ENCODE results near the gene SPEM3.
A peak's percentile ranks its signal among the peaks of the same experiment; 100 is the strongest.

The SPEM3 gene

DNA sequence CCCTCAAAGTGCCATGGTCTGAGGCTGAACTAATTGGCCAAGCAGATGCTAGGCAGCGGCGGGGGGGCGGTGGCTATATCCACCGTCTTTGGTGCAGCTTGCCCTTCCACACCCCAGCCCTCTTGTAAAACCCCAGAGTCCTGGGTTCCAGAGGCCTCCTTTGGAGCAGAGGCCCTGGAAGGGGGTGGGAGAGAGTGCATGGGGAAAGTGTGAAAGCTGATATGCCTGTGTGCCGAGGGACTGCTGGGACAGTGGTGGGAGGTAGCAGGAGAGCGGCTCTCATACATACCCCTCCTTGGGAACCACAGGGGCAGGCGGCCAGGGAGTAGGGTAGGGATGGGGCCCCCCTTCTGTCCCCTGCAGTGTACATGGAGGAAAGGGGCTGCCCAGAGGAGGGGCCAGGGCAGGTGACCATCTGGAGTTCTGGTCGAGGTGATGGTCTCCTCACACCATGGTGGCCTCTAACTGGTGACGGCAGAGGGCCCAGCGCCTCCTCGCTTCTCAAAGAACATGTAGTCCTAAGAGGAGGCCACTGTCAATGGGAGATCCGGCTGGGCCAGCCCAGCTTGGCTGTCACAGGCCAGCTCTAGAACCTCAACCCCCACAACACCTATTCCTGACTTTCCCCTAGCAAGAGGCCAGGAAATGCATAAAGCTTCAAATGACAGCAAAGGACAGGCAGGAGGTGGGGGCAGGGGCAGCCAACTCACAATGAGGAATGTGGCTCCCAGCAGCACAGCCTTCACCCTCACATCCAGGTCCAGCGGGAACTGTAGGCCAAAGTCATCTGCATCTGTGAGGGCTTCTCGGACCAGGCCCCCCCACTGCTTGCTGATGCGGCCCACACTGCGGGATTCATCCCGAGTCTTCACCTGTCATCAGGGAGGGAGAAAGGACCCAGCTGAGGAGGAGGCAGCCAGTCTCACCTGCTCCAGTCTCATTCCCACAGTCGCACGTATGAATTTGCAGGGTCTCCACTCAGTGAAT, 38.4 kb upstream of the SPEM3 start:
- Histone ChIP-seq H3K27ac (no peak overlapping the region), H3K4me2 (no peak overlapping the region), H3K36me3 (peaks cover 52% of the 10 kb centered on the region), H3K9me3 (no peaks in the 10 kb centered on the region), H4K20me1 (peaks cover 17% of the 10 kb centered on the region; the same call in 1 of the 2 replicates), H3K4me3 (no peak overlapping the region), H3K9ac (no peak overlapping the region), H3K4me1 (peaks cover 34% of the 10 kb centered on the region), H3K27me3 (no peaks in the 10 kb centered on the region)
- no peak for TF ChIP-seq Cebpa-rat (IDR thresholded peaks at IDR 0.05)

DNA sequence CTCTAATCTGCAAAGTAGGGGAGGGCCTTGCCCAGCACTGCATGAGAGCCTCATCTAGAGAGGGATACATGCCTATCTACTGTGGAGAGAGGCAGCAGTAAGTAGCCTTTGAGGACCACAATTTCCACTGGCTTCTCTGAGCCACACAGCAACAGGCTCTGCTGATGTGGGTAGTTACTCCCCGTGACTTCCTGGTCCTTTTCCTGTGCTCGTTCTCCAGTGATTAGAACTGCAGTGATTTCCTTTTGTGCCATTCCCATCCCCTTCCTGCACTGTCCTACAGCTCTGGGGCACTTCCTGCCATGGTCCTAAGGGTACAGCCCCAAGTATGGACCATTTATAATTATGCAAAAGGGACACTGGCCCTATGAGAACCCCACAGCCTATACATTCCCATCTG, 37.4 kb upstream of the SPEM3 start:
- Histone ChIP-seq H3K4me2 (peak overlapping the region; percentile 40), H3K36me3 (peaks cover 52% of the 10 kb centered on the region), H3K4me3 (no peak overlapping the region), H3K9ac (no peak overlapping the region), H3K9me3 (no peaks in the 10 kb centered on the region), H4K20me1 (peaks cover 12% of the 10 kb centered on the region; the same call in 1 of the 2 replicates), H3K4me1 (peaks cover 37% of the 10 kb centered on the region), H3K27me3 (no peaks in the 10 kb centered on the region), H3K27ac (no peak overlapping the region)
- TF ChIP-seq Cebpa-rat (IDR thresholded peaks at IDR 0.05): no peak

DNA sequence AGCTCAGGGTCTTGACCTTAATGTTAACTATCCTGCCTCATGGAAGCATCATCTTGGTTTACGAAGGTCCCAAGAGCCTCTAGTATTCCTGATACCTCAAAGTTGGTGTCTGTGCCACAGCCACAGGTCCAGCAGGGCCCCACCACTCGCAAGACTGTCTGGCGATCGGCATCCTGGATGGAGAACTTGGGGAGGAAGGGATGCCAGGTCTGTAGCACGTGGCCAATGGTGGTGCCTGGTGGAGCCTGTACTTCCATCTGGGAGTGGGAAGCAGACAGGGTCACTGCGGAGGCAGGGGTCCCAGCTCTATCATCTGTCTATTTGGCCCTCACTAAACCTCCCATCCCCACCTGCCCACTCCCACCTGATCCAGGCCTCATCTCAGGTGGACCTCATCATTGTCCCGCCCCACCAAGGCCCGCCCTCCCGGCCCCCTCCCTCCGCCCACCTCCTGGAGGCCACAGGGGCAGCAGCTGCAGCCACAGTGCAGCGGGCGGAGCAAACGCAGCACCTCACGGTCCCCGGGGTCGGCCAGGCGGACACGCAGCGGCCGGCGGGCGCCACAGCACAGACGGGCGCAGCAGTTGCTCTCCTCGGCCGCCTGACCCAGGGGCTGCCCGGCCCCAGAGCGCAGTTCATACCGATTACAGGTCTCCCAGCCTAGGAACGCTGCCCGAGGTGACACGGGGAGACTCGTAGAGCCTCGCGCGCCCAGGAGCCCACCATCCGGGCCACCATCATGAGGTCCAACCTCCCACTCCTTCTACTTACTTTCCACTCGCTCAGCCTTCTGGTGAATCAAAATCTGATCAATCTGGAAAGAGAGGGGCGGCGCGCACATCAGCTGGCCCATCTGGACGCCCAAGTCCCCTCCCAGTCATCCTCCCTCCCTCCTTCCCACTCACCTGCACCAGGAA, 35.7 kb upstream of the SPEM3 start:
- TF ChIP-seq Cebpa-rat (IDR thresholded peaks at IDR 0.05): no peak
- peak overlapping the region; percentile 87 for H3K9ac ChIP-seq

DNA sequence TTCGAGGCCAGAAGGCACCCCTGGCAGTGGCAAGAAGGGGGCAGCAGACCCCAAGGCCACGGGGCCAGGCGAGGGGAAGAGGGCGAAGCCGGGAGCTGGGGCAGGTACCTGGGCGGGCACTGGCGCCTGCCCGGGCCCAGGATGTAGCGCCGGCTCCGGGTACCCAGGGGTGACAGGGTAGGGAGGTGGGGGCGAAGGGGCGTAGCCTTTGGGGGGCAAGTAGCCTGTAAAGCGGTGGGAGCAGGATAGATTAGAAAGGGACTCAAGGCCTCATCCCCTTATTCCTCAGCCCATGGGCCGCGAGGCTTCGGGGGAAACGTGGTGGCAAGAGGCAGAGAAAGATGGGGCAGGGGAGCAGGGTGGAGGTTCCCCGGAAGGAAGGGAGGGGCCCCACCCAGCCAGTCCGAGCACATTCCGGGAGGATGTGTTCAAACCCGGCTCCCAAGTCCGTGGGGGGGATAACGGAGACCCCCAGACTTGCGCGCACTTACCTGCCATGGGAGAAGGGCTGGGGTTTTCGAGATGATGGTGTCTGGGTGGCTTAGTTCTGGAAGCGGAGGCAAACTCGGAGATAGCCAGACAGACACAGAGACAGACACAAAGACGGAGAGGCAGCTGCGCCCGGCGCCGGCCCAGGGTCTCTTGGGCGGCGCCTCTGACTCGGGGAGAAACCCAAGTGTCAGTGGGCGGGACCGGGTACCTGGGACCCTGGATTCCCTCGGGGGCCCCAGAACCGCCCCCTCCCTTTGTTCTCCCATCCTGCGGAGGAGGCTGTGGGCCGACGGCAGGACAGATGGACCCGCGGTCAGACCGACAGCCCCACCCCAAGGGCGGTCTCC, 34.8 kb upstream of the SPEM3 start:
- peak overlapping the region; percentile 97 for H3K4me2 ChIP-seq

More for the DNA sequence above, 35.7 kb upstream of the SPEM3 start:
- Histone ChIP-seq H3K4me3 (peak overlapping the region; percentile 90), H3K4me1 (peaks cover 37% of the 10 kb centered on the region), H3K9me3 (no peaks in the 10 kb centered on the region), H3K27me3 (no peaks in the 10 kb centered on the region), H3K36me3 (peaks cover 48% of the 10 kb centered on the region), H3K4me2 (peak overlapping the region; percentile 97), H3K27ac (peak overlapping the region; percentile 88), H4K20me1 (0 out of 2 replicates have a peak, but pooled peaks cover 7% of the 10 kb centered on the region)

DNA sequence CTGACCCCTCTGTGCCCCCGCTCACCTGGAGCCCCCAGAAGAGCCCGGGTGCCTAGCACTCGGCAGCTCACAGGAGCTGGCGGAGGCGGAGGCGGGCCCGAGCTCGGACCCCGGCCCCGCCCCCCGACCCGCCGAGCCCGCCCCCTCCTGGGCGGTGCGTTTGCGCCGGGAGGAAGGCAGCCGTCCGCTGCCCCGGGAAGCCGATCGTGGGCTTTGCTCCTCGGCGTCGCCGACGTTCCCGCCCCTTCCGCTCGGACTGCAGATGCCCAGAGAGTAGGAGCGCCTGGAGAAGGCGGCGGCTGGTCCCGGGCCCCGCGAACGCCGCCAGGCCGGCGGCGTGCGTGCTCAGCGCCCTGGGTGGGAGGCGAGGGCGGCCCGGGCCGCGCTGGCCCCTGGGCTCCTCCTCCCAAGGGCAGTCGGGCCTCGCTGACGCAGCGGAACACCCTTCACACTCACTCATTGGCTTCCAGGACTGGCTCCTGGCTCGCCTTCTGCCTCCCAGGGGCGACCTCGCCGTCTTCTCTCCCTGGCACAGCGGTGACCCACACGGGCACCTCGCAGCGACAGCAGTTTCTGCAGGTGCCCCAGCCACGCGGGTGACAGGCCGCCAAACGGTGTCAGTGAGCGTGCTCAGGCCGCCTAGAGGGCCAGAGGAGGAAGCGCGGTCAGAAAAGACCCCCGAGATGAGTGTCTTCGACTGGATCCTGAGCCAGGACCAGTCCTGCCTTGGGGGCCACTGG, 34.0 kb upstream of the SPEM3 start, which contains the start of gene PLSCR3:
Gene PLSCR3, minus strand, starts transcription at position 74 of the 740 bp plus-strand sequence. CDS start 415 bp downstream, outside the sequence.
- peak within 1 kb of the TSS; percentile 88 for H3K27ac ChIP-seq
- no peaks in the 10 kb centered on the region for H3K27me3 ChIP-seq
- H3K9ac ChIP-seq: peak within 1 kb of the TSS; percentile 87
- peaks cover 32% of the 10 kb centered on the region for H3K36me3 ChIP-seq
- peaks cover 26% of the 10 kb centered on the region for H3K4me1 ChIP-seq
- TF ChIP-seq Cebpa-rat (IDR thresholded peaks at IDR 0.05): no peak
- H3K4me3 ChIP-seq: peak within 1 kb of the TSS; percentile 90
- peak within 1 kb of the TSS; percentile 97 for H3K4me2 ChIP-seq
- H3K9me3 ChIP-seq: no peaks in the 10 kb centered on the region
- H4K20me1 ChIP-seq: no peaks in the 10 kb centered on the region

More for the DNA sequence above, 34.8 kb upstream of the SPEM3 start:
- Histone ChIP-seq H4K20me1 (0 out of 2 replicates have a peak, but pooled peaks cover 4% of the 10 kb centered on the region), H3K9ac (peak overlapping the region; percentile 87), H3K4me1 (peaks cover 32% of the 10 kb centered on the region), H3K27ac (peak overlapping the region; percentile 88), H3K27me3 (no peaks in the 10 kb centered on the region), H3K9me3 (no peaks in the 10 kb centered on the region), H3K36me3 (peaks cover 40% of the 10 kb centered on the region), H3K4me3 (peak overlapping the region; percentile 90)
- TF ChIP-seq Cebpa-rat (IDR thresholded peaks at IDR 0.05): no peak

DNA sequence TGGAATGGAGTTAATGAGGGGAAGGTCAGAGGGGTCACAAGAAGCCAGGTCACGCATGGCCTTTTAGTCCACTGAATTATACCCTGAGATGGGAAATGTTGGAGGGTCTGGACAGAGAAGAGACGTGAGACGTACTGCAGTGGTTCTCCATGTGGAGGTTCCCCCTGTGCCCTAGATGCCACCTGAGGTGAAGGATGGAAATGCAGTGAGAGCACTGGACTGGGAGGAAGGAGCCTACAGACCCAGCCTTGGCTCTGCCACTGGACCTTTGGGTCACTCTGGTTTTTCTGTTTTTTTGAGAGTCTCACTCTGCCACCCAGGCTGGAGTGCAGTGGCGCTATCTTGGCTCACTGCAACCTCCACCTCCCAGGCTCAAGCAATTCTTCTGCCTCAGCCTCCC, 32.5 kb upstream of the SPEM3 start:
- Histone ChIP-seq H3K9me3 (no peaks in the 10 kb centered on the region), H3K4me1 (peaks cover 23% of the 10 kb centered on the region), H3K27me3 (no peaks in the 10 kb centered on the region), H3K4me3 (no peak overlapping the region), H3K27ac (no peak overlapping the region), H4K20me1 (no peaks in the 10 kb centered on the region), H3K36me3 (peaks cover 16% of the 10 kb centered on the region), H3K9ac (no peak overlapping the region), H3K4me2 (no peak overlapping the region)
- TF ChIP-seq Cebpa-rat (IDR thresholded peaks at IDR 0.05): no peak

DNA sequence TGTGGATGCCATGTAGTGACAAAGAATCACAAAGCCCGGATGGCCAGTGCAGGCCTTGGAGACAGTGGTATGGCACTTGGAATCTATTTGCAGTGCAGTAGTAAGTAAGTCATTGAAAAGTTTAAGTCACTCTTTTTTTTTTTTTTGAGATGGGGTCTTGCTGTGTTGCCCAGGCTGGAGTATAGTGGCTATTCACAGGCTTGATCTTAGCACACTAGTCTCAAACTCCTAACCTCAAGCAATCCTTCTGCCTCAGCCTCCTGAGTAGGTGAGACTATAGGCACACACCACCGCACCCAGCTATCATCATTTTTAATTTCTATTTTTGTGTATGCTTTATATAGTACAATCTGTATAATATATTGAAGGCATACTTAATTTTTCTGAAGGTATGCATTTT, 30.0 kb upstream of the SPEM3 start:
- Histone ChIP-seq H3K4me1 (peaks cover 18% of the 10 kb centered on the region), H3K36me3 (no peaks in the 10 kb centered on the region), H4K20me1 (peaks cover 8% of the 10 kb centered on the region; the same call in 1 of the 2 replicates), H3K4me2 (no peak overlapping the region), H3K27me3 (no peaks in the 10 kb centered on the region), H3K9ac (no peak overlapping the region), H3K27ac (no peak overlapping the region), H3K4me3 (no peak overlapping the region), H3K9me3 (no peaks in the 10 kb centered on the region)
- TF ChIP-seq Cebpa-rat (IDR thresholded peaks at IDR 0.05): no peak

DNA sequence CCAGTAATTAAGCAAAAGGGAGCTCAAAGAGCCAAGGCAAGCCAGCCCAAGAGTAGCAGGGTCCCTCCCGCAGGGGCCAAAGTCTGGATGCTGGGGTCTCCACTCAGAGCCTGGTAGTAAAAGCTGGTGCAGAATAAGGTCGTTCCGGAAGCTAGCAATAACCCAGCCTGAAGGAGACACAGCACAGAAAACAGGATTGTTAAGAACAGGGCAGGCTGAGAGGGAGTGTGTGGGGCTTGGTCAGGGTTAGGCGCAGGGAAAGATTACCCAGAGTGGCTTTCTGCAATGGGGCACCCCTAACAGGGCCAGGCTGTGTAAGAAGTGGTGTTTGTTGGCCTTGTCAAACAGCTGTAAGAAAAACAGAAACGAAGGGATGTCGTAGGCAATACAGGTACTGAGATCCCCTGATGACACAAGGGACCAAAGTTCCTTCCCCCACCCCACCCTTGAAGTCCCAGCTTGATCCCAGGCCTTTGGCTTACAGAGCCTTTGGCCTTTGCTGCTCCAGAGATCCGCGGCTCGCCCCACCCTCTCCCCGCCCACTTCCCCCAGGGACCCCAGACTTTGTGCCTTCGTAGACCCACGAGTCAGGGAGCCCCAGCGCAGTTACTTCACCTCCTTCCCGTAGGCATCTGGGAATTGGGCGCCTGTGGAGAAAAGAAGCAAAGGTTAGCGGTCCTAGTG, 25.5 kb upstream of the SPEM3 start:
- Histone ChIP-seq H3K4me2 (peak overlapping the region; percentile 84), H3K27ac (peak overlapping the region; percentile 82), H3K9me3 (no peaks in the 10 kb centered on the region), H3K27me3 (no peaks in the 10 kb centered on the region), H4K20me1 (peaks cover 8% of the 10 kb centered on the region; the same call in 1 of the 2 replicates), H3K36me3 (peaks cover under 1% of the 10 kb centered on the region; the same call in 1 of the 2 replicates), H3K9ac (peak overlapping the region; percentile 84), H3K4me1 (peaks cover 30% of the 10 kb centered on the region), H3K4me3 (peak overlapping the region; percentile 79)
- no peak for TF ChIP-seq Cebpa-rat (IDR thresholded peaks at IDR 0.05)
